KMS-11 (cell line): ENCODE results near the gene KLHL29.

Source experiments
- H2AFZ ChIP-seq: fragments of 200-600 bp; sonication (generic); 2 replicates; pipeline ENCODE4 v1.6.1; 2016; ENCODE audit warnings: antibody characterized with exemption, mixed run types, low read depth
- H3K27ac ChIP-seq: fragments of 200-600 bp; sonication (generic); 2 replicates; pipeline ENCODE4 v1.6.1; 2016; ENCODE audit warnings: mild to moderate bottlenecking, mixed run types
- H3K27me3 ChIP-seq: fragments of 200-600 bp; sonication (generic); 2 replicates; pipeline ENCODE4 v1.6.1; 2017; ENCODE audit warnings: mild to moderate bottlenecking, low read depth, mixed run types, moderate library complexity; ENCODE audit not compliant: insufficient read depth
- H3K36me3 ChIP-seq: fragments of 200-600 bp; sonication (generic); 2 replicates; pipeline ENCODE4 v1.6.1; 2017; ENCODE audit warnings: mild to moderate bottlenecking, mixed run types; ENCODE audit not compliant: insufficient read depth
- H3K4me1 ChIP-seq: fragments of 200-600 bp; sonication (generic); 2 replicates; pipeline ENCODE4 v1.6.1; 2016; ENCODE audit warnings: mild to moderate bottlenecking, low read depth, mixed run types; ENCODE audit not compliant: poor library complexity, severe bottlenecking
- H3K4me2 ChIP-seq: fragments of 200-600 bp; sonication (generic); 2 replicates; pipeline ENCODE4 v1.7.0; 2016; ENCODE audit warnings: mild to moderate bottlenecking, mixed run types
- H3K4me3 ChIP-seq: fragments of 200-600 bp; sonication (generic); IDR thresholded peaks from 2 replicates; pipeline ENCODE4 v1.6.1; 2017; ENCODE audit warnings: low read depth, low read length, mixed read lengths; ENCODE audit not compliant: insufficient read depth
- H3K79me2 ChIP-seq: fragments of 200-600 bp; sonication (generic); 2 replicates; pipeline ENCODE4 v1.6.1; 2016; ENCODE audit warnings: low read depth, mixed run types; ENCODE audit not compliant: insufficient read depth
- H3K9ac ChIP-seq: fragments of 200-600 bp; sonication (generic); 2 replicates; pipeline ENCODE4 v1.6.1; 2016; ENCODE audit warnings: mild to moderate bottlenecking, mixed run types
- H4K20me1 ChIP-seq: fragments of 200-600 bp; sonication (generic); 2 replicates; pipeline ENCODE4 v1.6.1; 2016; ENCODE audit warnings: mild to moderate bottlenecking, mixed run types; ENCODE audit not compliant: insufficient read depth
- CTCF ChIP-seq: fragments of 200-600 bp; sonication (generic); conservative IDR thresholded peaks from 2 replicates; pipeline ENCODE4 v1.6.1; 2017; ENCODE audit warnings: low read depth, mild to moderate bottlenecking, antibody characterized with exemption, low read length, moderate library complexity, mixed read lengths

KLHL29 gene

DNA sequence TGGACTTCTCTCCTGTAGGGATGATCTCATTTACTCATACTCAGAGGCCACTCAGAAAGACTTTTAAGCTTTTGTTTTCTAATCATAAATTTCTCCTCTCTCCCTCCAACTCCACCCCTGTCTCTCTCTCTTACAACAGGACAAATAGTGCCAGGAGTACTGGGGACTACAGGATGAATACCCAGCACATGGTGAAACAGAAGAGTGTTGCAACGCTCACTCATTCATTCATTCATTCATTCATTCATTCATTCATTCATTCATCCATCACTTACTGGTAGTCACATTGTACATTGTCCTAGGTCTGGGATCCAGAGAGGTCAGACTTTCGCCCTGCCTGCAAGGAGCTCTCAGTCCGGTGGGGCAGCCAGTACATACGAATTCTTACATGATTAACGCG, 97.6 kb downstream of the KLHL29 start:
- peaks cover 11% of the 10 kb centered on the region for H3K4me1 ChIP-seq
- no peak overlapping the region for H2AFZ ChIP-seq
- no peak overlapping the region for H3K9ac ChIP-seq
- H3K27me3 ChIP-seq: no peaks in the 10 kb centered on the region; the same call in 1 of the 2 replicates
- H3K27ac ChIP-seq: no peak overlapping the region
- no peak for TF ChIP-seq CTCF
- H3K4me2 ChIP-seq: no peak overlapping the region
- no peak overlapping the region for H3K4me3 ChIP-seq
- H3K36me3 ChIP-seq: no peaks in the 10 kb centered on the region
- no peaks in the 10 kb centered on the region for H3K79me2 ChIP-seq
- no peaks in the 10 kb centered on the region for H4K20me1 ChIP-seq

GRCh38 chr2:23483791-23484190, 98.8 kb downstream of the KLHL29 start:
- Histone ChIP-seq H3K4me3 (no peak overlapping the region), H3K27ac (no peak overlapping the region), H3K79me2 (no peaks in the 10 kb centered on the region), H3K4me1 (peaks cover 23% of the 10 kb centered on the region), H4K20me1 (no peaks in the 10 kb centered on the region), H3K27me3 (no peaks in the 10 kb centered on the region; the same call in 1 of the 2 replicates), H3K9ac (no peak overlapping the region), H2AFZ (no peak overlapping the region), H3K4me2 (no peak overlapping the region), H3K36me3 (no peaks in the 10 kb centered on the region)
- no peak for TF ChIP-seq CTCF

- Histone ChIP-seq H3K27me3 (no peaks in the 10 kb centered on the region; the same call in 1 of the 2 replicates), H3K4me1 (peaks cover 23% of the 10 kb centered on the region), H2AFZ (no peak overlapping the region), H3K27ac (no peak overlapping the region), H3K79me2 (no peaks in the 10 kb centered on the region), H3K4me3 (no peak overlapping the region), H3K9ac (no peak overlapping the region), H3K4me2 (no peak overlapping the region), H4K20me1 (no peaks in the 10 kb centered on the region), H3K36me3 (no peaks in the 10 kb centered on the region)
- TF ChIP-seq CTCF: no peak
Measured at GRCh38 chr2:23484275-23484674, 99.3 kb downstream of the KLHL29 start.

DNA sequence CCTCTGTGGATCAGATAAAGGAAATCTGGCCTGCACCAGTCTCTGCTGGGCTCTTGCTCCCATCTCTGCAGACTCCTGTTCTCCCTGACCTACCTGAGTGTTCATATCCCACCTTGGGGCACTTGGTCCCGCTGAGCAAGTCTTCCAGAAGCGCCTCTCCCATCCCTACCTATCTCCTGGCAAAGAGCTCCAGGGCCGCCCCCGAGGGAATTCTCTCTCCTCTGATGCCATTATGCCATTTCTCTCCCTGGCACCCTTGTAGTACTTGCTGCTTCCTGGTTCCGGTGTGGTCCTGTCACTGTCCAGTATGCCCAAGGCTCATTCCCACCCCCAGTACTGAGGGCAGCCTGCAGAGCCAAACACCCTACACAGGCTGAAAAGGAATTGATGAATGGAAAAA, 99.8 kb downstream of the KLHL29 start:
- Histone ChIP-seq H3K4me1 (peaks cover 23% of the 10 kb centered on the region), H3K9ac (no peak overlapping the region), H3K27me3 (no peaks in the 10 kb centered on the region; the same call in 1 of the 2 replicates), H3K4me2 (no peak overlapping the region), H4K20me1 (no peaks in the 10 kb centered on the region), H3K36me3 (no peaks in the 10 kb centered on the region), H3K79me2 (no peaks in the 10 kb centered on the region), H3K4me3 (no peak overlapping the region), H2AFZ (no peak overlapping the region), H3K27ac (no peak overlapping the region)
- no peak for TF ChIP-seq CTCF
